Thymus (tissue), 11 donors: ENCODE data around the gene SIDT2. TPM values are rescaled to one million over a fixed set of nuclear protein-coding genes. Genes with fewer than 3 reads are reported as not detected.
"Not testable (repeated sequence)": the region's sequence is repeated elsewhere in the genome, so short reads cannot be mapped to it uniquely, and the experiment has no call there.

ENCODE experiments used
- DNase-seq, 9 donors: peaks; one replicate each; pipeline ENCODE4 v3.0.0-alpha.2; 2013; ENCODE audit warnings: low spot score in 9 of 9, low read depth in 6 of 9, missing footprints in 1 of 9
- H3K27ac ChIP-seq, 2 donors: one replicate each; pipeline ENCODE4 v1.5.1; 2013; ENCODE audit warnings: control low read depth in 1 of 2, low read depth in 1 of 2, low read length in 1 of 2, mild to moderate bottlenecking in 1 of 2, moderate library complexity in 1 of 2
- H3K27me3 ChIP-seq, 2 donors: one replicate each; pipeline ENCODE4 v1.5.1; 2013; ENCODE audit warnings: low read length in 1 of 2; ENCODE audit not compliant: control insufficient read depth in 2 of 2, insufficient read depth in 1 of 2
- H3K36me3 ChIP-seq, 2 donors: one replicate each; pipeline ENCODE4 v1.5.1; 2013; ENCODE audit warnings: low read length in 1 of 2, mild to moderate bottlenecking in 1 of 2, moderate library complexity in 1 of 2; ENCODE audit not compliant: control insufficient read depth in 2 of 2, insufficient read depth in 2 of 2
- H3K4me1 ChIP-seq, 2 donors: one replicate each; pipeline ENCODE4 v1.5.1; 2013; ENCODE audit warnings: low read length in 2 of 2; ENCODE audit not compliant: control insufficient read depth in 2 of 2, insufficient read depth in 2 of 2
- H3K4me3 ChIP-seq, 2 donors: one replicate each; pipeline ENCODE4 v1.5.1; 2013; ENCODE audit warnings: low read length in 2 of 2, control low read depth in 1 of 2, mild to moderate bottlenecking in 1 of 2
- H3K9me3 ChIP-seq, 2 donors: one replicate each; pipeline ENCODE4 v1.5.1; 2013; ENCODE audit warnings: low read length in 1 of 2, mild to moderate bottlenecking in 1 of 2; ENCODE audit not compliant: control insufficient read depth in 2 of 2, insufficient read depth in 1 of 2
- WGBS: extraction: QIAGEN DNeasy Blood & Tissue Kit; methylation state at CpG from one replicate; pipeline ENCODE4 v1.1.7; 2013; 5-methylcytosine and 5-hydroxymethylcytosine counted together
- polyA plus RNA-seq: library from polyadenylated mRNA; stranded (reverse); fragments of 200-250 nt; gene quantifications from one replicate; pipeline ENCODE4 v1.2.3, GENCODE V29; 2013
- total RNA-seq: library from RNA; stranded (reverse); fragments of 120-200 nt; gene quantifications from one replicate; pipeline ENCODE4 v1.2.4, GENCODE V29; 2013
- donor health status: healthy.

The SIDT2 gene
- total and polyA plus RNA-seq, 2 donors = 5.1 to 22.5 TPM

DNA sequence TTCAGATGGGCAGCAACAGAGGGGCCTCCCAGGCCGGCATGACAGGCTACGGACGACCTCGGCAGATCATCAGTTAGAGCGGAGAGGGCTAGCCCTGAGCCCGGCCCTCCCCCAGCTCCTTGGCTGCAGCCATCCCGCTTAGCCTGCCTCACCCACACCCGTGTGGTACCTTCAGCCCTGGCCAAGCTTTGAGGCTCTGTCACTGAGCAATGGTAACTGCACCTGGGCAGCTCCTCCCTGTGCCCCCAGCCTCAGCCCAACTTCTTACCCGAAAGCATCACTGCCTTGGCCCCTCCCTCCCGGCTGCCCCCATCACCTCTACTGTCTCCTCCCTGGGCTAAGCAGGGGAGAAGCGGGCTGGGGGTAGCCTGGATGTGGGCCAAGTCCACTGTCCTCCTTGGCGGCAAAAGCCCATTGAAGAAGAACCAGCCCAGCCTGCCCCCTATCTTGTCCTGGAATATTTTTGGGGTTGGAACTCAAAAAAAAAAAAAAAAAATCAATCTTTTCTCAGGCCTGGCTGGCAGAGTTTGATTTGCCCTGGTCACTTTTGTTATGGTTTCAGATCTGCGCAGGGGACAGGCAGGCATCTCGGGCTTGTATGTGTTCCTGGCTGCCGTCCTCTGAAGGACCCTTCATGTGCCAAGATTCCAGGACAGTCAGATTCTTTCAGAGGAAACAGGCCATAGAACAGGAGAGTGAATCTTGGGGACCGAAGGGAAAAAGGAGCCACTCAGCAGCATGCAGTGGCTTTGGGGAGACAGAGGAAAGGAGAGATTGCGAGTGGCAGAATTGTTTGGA, 25.9 kb downstream of the SIDT2 start:
- Histone ChIP-seq H3K9me3 (no peaks in the 10 kb centered on the region), H3K4me3 (no peak overlapping the region), H3K27ac (no peak overlapping the region), H3K27me3 (peaks cover 0 to 5% of the 10 kb centered on the region in 2 donors), H3K36me3 (peaks cover 20 to 34% of the 10 kb centered on the region in 2 donors), H3K4me1 (no peaks in the 10 kb centered on the region)
- no peak for DNase-seq
- WGBS = 96% methylated on average over 17 of the region's 17 CpGs

- Histone ChIP-seq H3K4me3 (no peak overlapping the region), H3K27ac (no peak overlapping the region), H3K9me3 (no peaks in the 10 kb centered on the region), H3K27me3 (no peaks in the 10 kb centered on the region), H3K36me3 (peaks cover 20 to 38% of the 10 kb centered on the region in 2 donors), H3K4me1 (no peaks in the 10 kb centered on the region)
- WGBS = 96% methylated on average over 11 of the region's 11 CpGs
- no peak for DNase-seq
Measured at GRCh38 chr11:117205211-117205818, 26.8 kb downstream of the SIDT2 start.

- not testable (repeated sequence) for H3K27ac ChIP-seq, DNase-seq, H3K9me3 ChIP-seq, H3K27me3 ChIP-seq, H3K4me3 ChIP-seq, H3K4me1 ChIP-seq
- H3K36me3 ChIP-seq = peaks cover 24 to 44% of the 10 kb centered on the region in 2 donors
- 99% methylated on average over 8 of the region's 8 CpGs for WGBS
Measured at GRCh38 chr11:117206111-117206510, 27.6 kb downstream of the SIDT2 start.

DNA sequence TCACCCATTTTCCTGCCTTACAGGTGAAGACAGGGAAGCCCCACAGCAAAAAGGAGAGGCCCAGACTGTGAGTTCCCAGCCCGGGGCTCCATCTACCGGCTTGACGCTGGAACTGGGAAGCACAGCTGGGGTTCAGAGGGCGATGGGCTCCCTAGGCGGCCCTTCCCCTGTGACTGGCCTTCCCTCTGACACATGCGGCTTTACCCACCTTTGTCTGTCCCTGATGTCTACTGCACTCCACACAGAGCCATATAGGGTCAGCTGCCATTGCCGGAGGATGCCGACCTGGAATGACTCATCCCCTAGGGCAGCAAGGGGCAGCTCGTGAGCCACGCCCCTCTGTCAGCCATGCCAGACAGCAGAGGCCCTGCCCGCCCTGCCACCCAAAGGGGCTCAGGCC, 28.3 kb downstream of the SIDT2 start:
- 95% methylated on average over 6 of the region's 11 CpGs for WGBS
- H3K27me3 ChIP-seq, H3K4me1 ChIP-seq, H3K27ac ChIP-seq, DNase-seq, H3K9me3 ChIP-seq, H3K4me3 ChIP-seq: not testable (repeated sequence)
- peaks cover 24 to 51% of the 10 kb centered on the region in 2 donors for H3K36me3 ChIP-seq

DNA sequence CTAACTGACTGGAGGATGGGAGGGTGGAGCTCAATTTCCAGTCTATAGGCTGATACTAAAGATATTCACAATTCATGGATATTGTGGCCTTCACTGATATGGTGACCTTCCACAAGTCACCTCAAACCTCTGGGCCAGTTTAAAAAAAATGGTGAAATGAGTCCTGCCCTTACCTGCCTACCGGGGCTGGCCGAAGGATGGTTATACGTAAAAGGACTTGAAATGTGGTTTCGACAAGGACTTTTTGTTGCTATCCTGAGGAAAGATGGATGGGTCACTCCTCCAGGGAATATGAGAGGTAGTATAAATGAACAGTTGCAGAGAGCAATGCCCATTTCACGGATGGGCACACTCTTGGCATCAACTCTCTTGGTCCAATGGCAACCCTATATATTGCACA, 28.9 kb downstream of the SIDT2 start:
- not testable (repeated sequence) for H3K27me3 ChIP-seq, H3K9me3 ChIP-seq, H3K4me3 ChIP-seq, H3K27ac ChIP-seq, H3K4me1 ChIP-seq, DNase-seq
- H3K36me3 ChIP-seq = peaks cover 24 to 51% of the 10 kb centered on the region in 2 donors
- 98% methylated on average over 5 of the region's 5 CpGs for WGBS

DNA sequence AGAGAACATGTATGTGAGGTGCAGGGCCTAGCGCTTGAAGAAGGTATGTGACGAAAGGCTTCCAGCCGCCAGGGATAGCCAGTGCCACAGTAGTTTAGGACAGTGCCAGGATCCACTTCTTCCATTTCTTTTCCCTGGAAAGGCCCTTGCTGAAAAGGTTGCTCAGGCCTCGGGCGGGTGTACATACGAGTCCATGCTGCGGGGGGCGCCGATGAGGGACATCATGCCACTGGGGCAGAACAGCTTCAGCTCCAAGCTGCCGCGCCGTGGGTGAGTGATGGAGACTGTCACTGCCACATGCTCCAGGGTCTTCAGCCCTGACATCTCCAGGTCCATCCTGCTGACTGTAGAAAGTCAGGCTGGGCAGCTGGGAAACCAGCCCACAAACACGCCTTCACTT, 30.2 kb downstream of the SIDT2 start:
- peaks cover 29 to 51% of the 10 kb centered on the region in 2 donors for H3K36me3 ChIP-seq
- H3K27ac ChIP-seq, H3K4me1 ChIP-seq, H3K27me3 ChIP-seq, H3K4me3 ChIP-seq, DNase-seq, H3K9me3 ChIP-seq: not testable (repeated sequence)
- 95% methylated on average over 9 of the region's 13 CpGs for WGBS

DNA sequence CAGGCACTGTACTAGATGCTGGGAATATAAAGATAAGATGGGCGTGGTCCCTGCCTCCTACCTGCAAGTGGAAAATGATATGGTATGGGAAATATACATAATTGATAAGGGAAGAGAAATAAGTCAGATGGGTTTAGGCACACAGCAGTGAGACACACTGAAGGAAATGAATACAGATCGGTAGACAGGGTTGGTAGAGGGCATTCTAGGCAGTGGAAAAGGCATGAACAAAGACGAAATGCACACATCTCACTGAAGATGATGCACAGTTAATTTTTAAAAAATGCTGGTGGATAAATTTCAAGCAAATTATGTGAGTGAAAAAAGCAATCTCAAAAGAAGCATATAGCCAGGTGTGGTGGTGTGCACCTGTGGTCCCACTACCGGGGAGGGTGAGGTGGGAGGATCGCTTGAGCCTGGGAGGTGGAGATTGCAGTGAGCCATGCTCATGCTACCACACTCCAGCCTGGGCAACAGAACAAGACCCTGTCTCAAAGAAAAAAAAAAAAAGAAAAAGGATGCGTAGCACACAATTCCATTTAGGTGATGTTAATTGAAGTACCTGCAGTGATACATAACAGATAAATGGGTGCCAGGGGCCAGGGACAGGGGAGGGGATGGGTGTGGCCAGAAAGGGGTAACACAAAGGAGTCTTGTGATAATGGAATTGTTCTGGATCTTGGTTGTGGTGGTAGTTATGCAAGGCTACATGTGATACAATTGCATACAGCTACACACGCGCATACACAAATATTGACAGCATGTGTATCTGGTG, 31.0 kb downstream of the SIDT2 start:
- peaks cover 26 to 48% of the 10 kb centered on the region in 2 donors for H3K36me3 ChIP-seq
- 99% methylated on average over 7 of the region's 8 CpGs for WGBS
- not testable (repeated sequence) for H3K4me3 ChIP-seq, H3K4me1 ChIP-seq, DNase-seq, H3K27me3 ChIP-seq, H3K9me3 ChIP-seq, H3K27ac ChIP-seq

DNA sequence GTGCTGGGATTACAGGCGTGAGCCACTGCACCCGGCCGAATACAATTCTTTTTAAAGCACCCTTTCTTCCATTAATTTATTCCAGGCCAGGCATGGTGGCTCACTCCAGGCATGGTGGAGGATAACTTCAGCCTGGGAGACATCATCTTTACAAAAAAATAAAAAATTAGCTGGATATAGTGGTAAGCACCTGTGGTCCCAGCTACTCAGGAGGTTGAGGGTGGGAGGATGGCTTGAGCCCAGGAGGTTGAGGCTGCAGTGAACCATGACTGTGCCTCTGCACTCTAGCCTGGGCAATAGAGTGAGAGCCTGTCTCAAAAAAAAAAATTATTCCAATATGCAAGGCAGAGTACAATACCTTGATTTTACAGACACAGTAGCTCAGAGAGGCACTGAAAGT, 32.1 kb downstream of the SIDT2 start:
- Histone ChIP-seq H3K9me3 (no peaks in the 10 kb centered on the region), H3K4me3 (no peak overlapping the region), H3K27ac (no peak overlapping the region), H3K27me3 (no peaks in the 10 kb centered on the region), H3K36me3 (peaks cover 23 to 41% of the 10 kb centered on the region in 2 donors), H3K4me1 (no peaks in the 10 kb centered on the region)
- no peak for DNase-seq
- 99% methylated on average over 3 of the region's 3 CpGs for WGBS
